CD14-positive monocyte (primary cell): ENCODE data around the gene CDH4. TPM values are rescaled to one million over a fixed set of nuclear protein-coding genes. Genes with fewer than 3 reads are reported as not detected.

Experiments used
- DNase-seq, 3 donors: peaks; one replicate each; pipeline ENCODE4 v3.0.0-alpha.2; 2011 to 2022
- H2AFZ ChIP-seq: 2 replicates; pipeline ENCODE4 v1.6.0; 2012; ENCODE audit warnings: mild to moderate bottlenecking, low read depth, low read length, inconsistent platforms; ENCODE audit not compliant: insufficient read depth, poor library complexity, severe bottlenecking
- H3K27ac ChIP-seq, 2 donors: 1 replicate in 1 of 2; 2 replicates in 1 of 2; pipeline ENCODE4 v1.5.1; 2012 to 2013; ENCODE audit warnings: low read length in 2 of 2, control low read depth in 1 of 2, inconsistent platforms in 1 of 2, low read depth in 1 of 2, mild to moderate bottlenecking in 1 of 2
- H3K27me3 ChIP-seq, 2 donors: one replicate each; pipeline versions ENCODE4 v1.6.0 to v1.6.1; 2011 to 2013; ENCODE audit warnings: low read length in 2 of 2; ENCODE audit not compliant: control insufficient read depth in 2 of 2, insufficient read depth in 2 of 2
- H3K36me3 ChIP-seq, 2 donors: replicated peaks in 1 of 2; 1 replicate in 1 of 2; 2 replicates in 1 of 2; pipeline versions ENCODE4 v1.5.1 to v1.6.1; 2012 to 2013; ENCODE audit warnings: low read length in 2 of 2, control low read depth in 1 of 2, inconsistent platforms in 1 of 2, mild to moderate bottlenecking in 1 of 2; ENCODE audit not compliant: insufficient read depth in 2 of 2, control insufficient read depth in 1 of 2
- H3K4me1 ChIP-seq, 2 donors: 1 replicate in 1 of 2; 2 replicates in 1 of 2; pipeline versions ENCODE4 v1.5.1 to v1.6.1; 2012 to 2013; ENCODE audit warnings: low read length in 2 of 2, control low read depth in 1 of 2, inconsistent platforms in 1 of 2, mild to moderate bottlenecking in 1 of 2, moderate library complexity in 1 of 2; ENCODE audit not compliant: insufficient read depth in 2 of 2, control insufficient read depth in 1 of 2
- H3K4me2 ChIP-seq: replicated peaks from 2 replicates; pipeline ENCODE3; 2012; ENCODE audit warnings: low read length, moderate library complexity, mild to moderate bottlenecking; ENCODE audit not compliant: poor library complexity, severe bottlenecking; ENCODE audit errors: extremely low read depth
- H3K4me3 ChIP-seq, 3 experiments: fragments of 200-600 bp in 1 of 3; sonication (generic) in 1 of 3; replicated peaks in 1 of 3; 1 replicate in 2 of 3; 2 replicates in 1 of 3; pipeline ENCODE4 v1.5.1; 2011 to 2013; ENCODE audit warnings: low read length in 3 of 3, mild to moderate bottlenecking in 3 of 3, control low read depth in 2 of 3, low read depth in 2 of 3, inconsistent platforms in 1 of 3, moderate library complexity in 1 of 3
- H3K79me2 ChIP-seq: 2 replicates; pipeline ENCODE4 v1.6.0; 2012; ENCODE audit warnings: mild to moderate bottlenecking, control low read depth, inconsistent platforms, low read length, moderate library complexity; ENCODE audit not compliant: insufficient read depth
- H3K9ac ChIP-seq: 2 replicates; pipeline ENCODE4 v1.6.0; 2017; ENCODE audit warnings: low read length, mild to moderate bottlenecking; ENCODE audit not compliant: insufficient read depth, poor library complexity, severe bottlenecking
- H3K9me3 ChIP-seq, 2 donors: replicated peaks in 1 of 2; 1 replicate in 1 of 2; 2 replicates in 1 of 2; pipeline versions ENCODE4 v1.5.1 to v1.6.1; 2012 to 2013; ENCODE audit warnings: low read length in 2 of 2, control low read depth in 1 of 2; ENCODE audit not compliant: control insufficient read depth in 1 of 2, insufficient read depth in 1 of 2
- H4K20me1 ChIP-seq: 2 replicates; pipeline ENCODE4 v1.6.0; 2012; ENCODE audit warnings: mild to moderate bottlenecking, low read length, control low read depth, moderate library complexity; ENCODE audit not compliant: insufficient read depth
- H3K27ac Mint-ChIP-seq, 7 donors: one replicate each; pipeline ENCODE4 v1.8.0; 2020; ENCODE audit warnings: mild to moderate bottlenecking in 7 of 7, mixed read lengths in 7 of 7, moderate library complexity in 6 of 7, inconsistent platforms in 2 of 7
- H3K27me3 Mint-ChIP-seq, 3 donors: one replicate each; pipeline ENCODE4 v1.8.0; 2021 to 2022; ENCODE audit warnings: low read depth in 3 of 3, mild to moderate bottlenecking in 3 of 3, mixed read lengths in 3 of 3, moderate library complexity in 3 of 3, inconsistent platforms in 1 of 3
- H3K36me3 Mint-ChIP-seq, 2 donors: one replicate each; pipeline ENCODE4 v1.8.0; 2020; ENCODE audit warnings: mixed read lengths in 2 of 2, inconsistent platforms in 1 of 2, mild to moderate bottlenecking in 1 of 2
- H3K4me1 Mint-ChIP-seq: one replicate; pipeline ENCODE4 v1.8.0; 2020; ENCODE audit warnings: mild to moderate bottlenecking, mixed read lengths
- H3K4me3 Mint-ChIP-seq, 2 donors: one replicate each; pipeline ENCODE4 v1.8.0; 2020; ENCODE audit warnings: mild to moderate bottlenecking in 2 of 2, mixed read lengths in 2 of 2, moderate library complexity in 1 of 2
- H3K9me3 Mint-ChIP-seq, 7 donors: one replicate each; pipeline ENCODE4 v1.8.0; 2020 to 2022; ENCODE audit warnings: mixed read lengths in 7 of 7, mild to moderate bottlenecking in 6 of 7, moderate library complexity in 6 of 7, inconsistent platforms in 2 of 7
- CTCF ChIP-seq: fragments of 200-600 bp; IDR thresholded peaks from one replicate; pipeline ENCODE4 v1.8.0; 2022; ENCODE audit warnings: antibody characterized with exemption, mild to moderate bottlenecking
- WGBS: methylation state at CpG from one replicate; pipeline ENCODE4 v1.1.5; 2013; ENCODE audit warnings: missing lambda C conversion rate; ENCODE audit not compliant: insufficient coverage; 5-methylcytosine and 5-hydroxymethylcytosine counted together
- intact Hi-C, 2 donors: fragments of 100-400 bp; cut with micrococcal nuclease; formaldehyde crosslinking; loops; one replicate each; pipeline versions ENCODE4 v1.15.0 to v1.15.1; 2023
- polyA plus RNA-seq, 3 donors: library from polyadenylated mRNA; depleted of rRNA in 1 of 3; unstranded in 2 of 3; stranded (reverse) in 1 of 3; fragments of 300-500 nt in 2 of 3; fragments of >200 nt in 1 of 3; fragmentation: Illumina TruSeq in 2 of 3; gene quantifications; 1 replicate in 2 of 3; 2 replicates in 1 of 3; pipeline ENCODE4 v1.2.3, GENCODE V29; 2012 to 2021

Gene CDH4
- polyA plus RNA-seq, 3 donors = not detected

- Histone ChIP-seq H3K79me2 (no peaks in the 10 kb centered on the region), H3K9ac (no peak overlapping the region), H3K36me3 (no peaks in the 10 kb centered on the region), H3K27me3 (no peaks in the 10 kb centered on the region), H4K20me1 (no peaks in the 10 kb centered on the region), H3K27ac (no peak overlapping the region), H3K4me1 (no peaks in the 10 kb centered on the region), H3K4me2 (no peak overlapping the region), H3K9me3 (peaks cover 0 to 27% of the 10 kb centered on the region in 2 donors), H3K4me3 (no peak overlapping the region), H2AFZ (no peak overlapping the region)
- Mint-ChIP-seq H3K4me3 (no peak overlapping the region), H3K4me1 (no peaks in the 10 kb centered on the region), H3K36me3 (no peaks in the 10 kb centered on the region), H3K9me3 (peaks cover 0 to 5% (median 2%) of the 10 kb centered on the region in 7 donors), H3K27ac (peak overlapping the region in 1 of 7 donors; percentile 41), H3K27me3 (peaks cover 0 to 5% (median 2%) of the 10 kb centered on the region in 3 donors)
- DNase-seq = no peak
- TF ChIP-seq CTCF = no peak
- intact Hi-C loops = no loop called here
- 94% methylated on average over 13 of the region's 14 CpGs for WGBS
These were observed 684.1 kb downstream of the CDH4 start for GRCh38 chr20:61935926-61936700.

- WGBS = 93% methylated on average over 24 of the region's 29 CpGs
- no peaks in the 10 kb centered on the region for H3K36me3 ChIP-seq
- H3K9ac ChIP-seq = no peak overlapping the region
- no peak overlapping the region for H3K4me3 ChIP-seq
- Mint-ChIP-seq H3K4me3 (no peak overlapping the region), H3K27ac (peak overlapping the region in 2 of 7 donors; percentile 33 to 41), H3K9me3 (peaks cover 0 to 6% (median 2%) of the 10 kb centered on the region in 7 donors), H3K4me1 (no peaks in the 10 kb centered on the region), H3K36me3 (no peaks in the 10 kb centered on the region), H3K27me3 (peaks cover 0 to 5% (median 2%) of the 10 kb centered on the region in 3 donors)
- no peak for DNase-seq
- no peaks in the 10 kb centered on the region for H3K79me2 ChIP-seq
- no peaks in the 10 kb centered on the region for H3K27me3 ChIP-seq
- intact Hi-C loops = no loop called here
- H2AFZ ChIP-seq = no peak overlapping the region
- H3K4me1 ChIP-seq = no peaks in the 10 kb centered on the region
- H4K20me1 ChIP-seq = no peaks in the 10 kb centered on the region
- H3K9me3 ChIP-seq = peaks cover 0 to 26% of the 10 kb centered on the region in 2 donors
- no peak overlapping the region for H3K27ac ChIP-seq
- H3K4me2 ChIP-seq = no peak overlapping the region
- TF ChIP-seq CTCF = no peak
These were observed 684.7 kb downstream of the CDH4 start for GRCh38 chr20:61936701-61937131.
